WI38 (cell line): ENCODE data around the gene FN3KRP.

Experiments used
- H3K4me3 ChIP-seq: 2 replicates; pipeline ENCODE4 v1.5.1; 2011; ENCODE audit warnings: low read depth, mild to moderate bottlenecking, control low read depth, low read length
- TF ChIP-seq, protein P1 (sequence below): IDR thresholded peaks from 2 replicates; pipeline ENCODE4 v1.5.1; 2012; ENCODE audit warnings: low read depth, mild to moderate bottlenecking, control low read depth, low read length

The FN3KRP gene

GRCh38 chr17:82674656-82675475, 41.6 kb upstream of the FN3KRP start:
- H3K4me3 ChIP-seq = no peak overlapping the region
- TF ChIP-seq, protein P1, sequence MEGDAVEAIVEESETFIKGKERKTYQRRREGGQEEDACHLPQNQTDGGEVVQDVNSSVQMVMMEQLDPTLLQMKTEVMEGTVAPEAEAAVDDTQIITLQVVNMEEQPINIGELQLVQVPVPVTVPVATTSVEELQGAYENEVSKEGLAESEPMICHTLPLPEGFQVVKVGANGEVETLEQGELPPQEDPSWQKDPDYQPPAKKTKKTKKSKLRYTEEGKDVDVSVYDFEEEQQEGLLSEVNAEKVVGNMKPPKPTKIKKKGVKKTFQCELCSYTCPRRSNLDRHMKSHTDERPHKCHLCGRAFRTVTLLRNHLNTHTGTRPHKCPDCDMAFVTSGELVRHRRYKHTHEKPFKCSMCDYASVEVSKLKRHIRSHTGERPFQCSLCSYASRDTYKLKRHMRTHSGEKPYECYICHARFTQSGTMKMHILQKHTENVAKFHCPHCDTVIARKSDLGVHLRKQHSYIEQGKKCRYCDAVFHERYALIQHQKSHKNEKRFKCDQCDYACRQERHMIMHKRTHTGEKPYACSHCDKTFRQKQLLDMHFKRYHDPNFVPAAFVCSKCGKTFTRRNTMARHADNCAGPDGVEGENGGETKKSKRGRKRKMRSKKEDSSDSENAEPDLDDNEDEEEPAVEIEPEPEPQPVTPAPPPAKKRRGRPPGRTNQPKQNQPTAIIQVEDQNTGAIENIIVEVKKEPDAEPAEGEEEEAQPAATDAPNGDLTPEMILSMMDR = no peak

DNA sequence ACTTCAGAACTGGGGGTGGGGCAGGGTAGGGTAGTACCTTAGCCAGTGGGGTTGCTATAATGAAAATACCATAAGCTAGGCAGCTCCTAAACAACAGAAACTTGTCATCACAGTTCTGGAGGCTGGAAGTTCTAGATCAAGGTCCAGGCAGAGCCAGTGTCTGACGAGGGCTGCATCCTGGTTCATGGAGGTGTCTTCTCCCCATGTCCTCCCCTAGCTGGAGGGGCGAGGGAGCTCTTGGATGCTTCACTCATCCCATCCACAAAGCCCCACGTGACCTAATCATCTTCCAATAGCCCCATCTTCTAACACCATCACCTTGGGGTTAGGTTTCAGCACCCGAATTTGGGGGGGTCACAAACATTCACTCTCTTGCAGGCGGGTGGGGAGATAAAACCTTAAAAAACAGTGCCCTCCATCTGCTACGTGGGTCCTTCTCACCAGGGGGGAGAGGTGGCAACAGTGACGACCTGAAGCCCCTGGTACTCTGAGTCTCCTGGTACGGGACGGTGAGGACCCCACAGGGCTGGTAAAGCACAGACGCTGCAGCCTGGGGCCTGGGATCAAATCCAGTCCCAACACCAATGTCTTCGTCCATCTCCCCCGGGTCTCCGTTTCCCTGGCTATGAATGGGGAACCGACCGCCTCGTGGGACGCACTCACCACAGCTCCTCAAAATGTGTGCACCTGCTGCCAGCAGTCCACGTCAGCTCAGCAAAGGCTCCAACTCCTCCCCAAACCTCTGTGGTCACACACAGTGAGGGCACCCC, 40.8 kb upstream of the FN3KRP start:
- TF ChIP-seq, protein P1 = no peak
- no peak overlapping the region for H3K4me3 ChIP-seq

GRCh38 chr17:82677353-82677925, 39.1 kb upstream of the FN3KRP start:
- no peak overlapping the region for H3K4me3 ChIP-seq
- TF ChIP-seq, protein P1 = no peak

- TF ChIP-seq, protein P1 = no peak
- H3K4me3 ChIP-seq = no peak overlapping the region
These were observed 38.1 kb upstream of the FN3KRP start for GRCh38 chr17:82678265-82678891.

DNA sequence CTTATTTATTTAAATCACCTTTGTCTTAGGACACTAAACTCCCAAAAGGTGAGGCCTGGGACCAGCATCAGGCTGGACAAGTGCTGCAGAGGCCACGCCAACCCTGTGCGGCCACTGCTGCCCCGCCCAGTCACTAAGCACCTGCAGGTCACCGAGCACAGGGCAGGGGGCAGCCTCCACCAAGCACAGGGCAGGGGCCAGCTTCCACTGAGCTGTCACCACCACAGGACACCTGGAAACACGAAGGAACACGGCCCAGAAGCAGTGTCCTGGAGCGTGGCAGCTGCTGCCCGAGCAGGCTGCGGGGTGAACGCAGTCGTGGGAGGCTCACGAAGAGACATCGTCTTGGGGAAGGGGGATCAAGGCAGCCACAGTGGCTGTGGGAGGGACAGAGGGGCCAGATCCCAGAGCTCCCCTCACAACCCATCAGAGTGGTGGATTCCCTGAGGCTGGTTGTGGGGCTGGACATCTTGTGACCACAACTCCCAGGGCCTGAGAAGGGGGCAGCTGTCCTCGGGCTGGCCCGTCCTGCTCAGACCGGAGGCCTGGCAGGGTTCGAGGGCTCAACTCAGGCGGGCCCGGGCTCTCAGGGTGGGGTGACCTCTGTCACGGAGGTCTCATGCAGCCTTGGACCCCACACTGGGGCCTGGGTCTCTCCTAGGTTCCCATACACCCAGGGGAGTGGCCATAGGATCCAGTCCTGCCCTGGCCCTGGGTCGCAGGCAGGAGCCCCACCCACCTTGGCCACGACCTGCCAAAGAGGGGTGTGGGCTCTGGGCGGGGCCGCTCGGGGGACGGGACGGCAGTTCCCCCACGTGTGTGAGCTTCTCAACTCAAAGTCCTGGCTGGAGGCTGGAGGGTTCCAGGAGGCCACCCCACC, 36.7 kb upstream of the FN3KRP start:
- TF ChIP-seq, protein P1 = no peak
- H3K4me3 ChIP-seq = no peak overlapping the region

GRCh38 chr17:82681547-82681946, 35.0 kb upstream of the FN3KRP start:
- TF ChIP-seq, protein P1 = no peak
- H3K4me3 ChIP-seq = no peak overlapping the region
